Measurements from ENCODE around the gene THAP4. TPM values are rescaled to one million over a fixed set of nuclear protein-coding genes. Genes with fewer than 3 reads are reported as not detected.

THAP4 gene
- total RNA-seq, 1 donor: 43.4 TPM

DNA sequence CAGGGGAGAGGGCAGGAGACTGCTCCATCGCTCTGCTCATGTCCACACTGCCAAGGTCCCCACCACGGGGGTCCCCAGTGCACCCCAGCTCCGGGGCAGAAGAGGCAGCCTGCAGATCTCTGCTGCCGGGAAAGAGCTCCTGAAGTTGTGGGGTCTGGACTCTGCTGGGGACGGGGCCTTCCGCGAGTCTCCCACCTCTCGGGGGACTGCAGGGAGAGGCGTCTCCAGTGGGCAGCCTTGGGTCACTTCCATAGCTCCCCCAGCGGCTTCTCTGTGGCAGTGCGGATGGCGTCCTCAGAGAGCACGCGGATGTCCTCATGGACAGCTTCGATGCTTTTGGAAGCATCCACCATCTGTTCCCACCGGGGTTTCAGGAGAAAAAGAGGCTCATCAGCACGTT is 38.9 kb upstream of the THAP4 start:
- Histone ChIP-seq H3K4me1 (ENCODE audit: insufficient read depth, low read length) (peaks cover 17% of the 10 kb centered on the region), H3K9me3 (ENCODE audit: low read depth, low read length) (no peaks in the 10 kb centered on the region), H3K4me3 (ENCODE audit: insufficient read depth, low read length) (no peak overlapping the region), H4K20me1 (ENCODE audit: insufficient read depth, low read length) (peaks cover 2% of the 10 kb centered on the region), H3K27ac (ENCODE audit: low read depth, low read length) (no peak overlapping the region), H2AFZ (ENCODE audit: low read length) (no peak overlapping the region), H3K36me3 (ENCODE audit: insufficient read depth, low read length) (peaks cover 52% of the 10 kb centered on the region), H3K27me3 (ENCODE audit: insufficient read depth, low read length) (no peaks in the 10 kb centered on the region), H3K79me2 (ENCODE audit: insufficient read depth, low read length) (peaks cover 16% of the 10 kb centered on the region), H3K4me2 (ENCODE audit: insufficient read depth, low read length) (no peak overlapping the region)
- DNase-seq (ENCODE audit: insufficient read length, low spot score, missing footprints): no peak
- TF ChIP-seq, protein P1, sequence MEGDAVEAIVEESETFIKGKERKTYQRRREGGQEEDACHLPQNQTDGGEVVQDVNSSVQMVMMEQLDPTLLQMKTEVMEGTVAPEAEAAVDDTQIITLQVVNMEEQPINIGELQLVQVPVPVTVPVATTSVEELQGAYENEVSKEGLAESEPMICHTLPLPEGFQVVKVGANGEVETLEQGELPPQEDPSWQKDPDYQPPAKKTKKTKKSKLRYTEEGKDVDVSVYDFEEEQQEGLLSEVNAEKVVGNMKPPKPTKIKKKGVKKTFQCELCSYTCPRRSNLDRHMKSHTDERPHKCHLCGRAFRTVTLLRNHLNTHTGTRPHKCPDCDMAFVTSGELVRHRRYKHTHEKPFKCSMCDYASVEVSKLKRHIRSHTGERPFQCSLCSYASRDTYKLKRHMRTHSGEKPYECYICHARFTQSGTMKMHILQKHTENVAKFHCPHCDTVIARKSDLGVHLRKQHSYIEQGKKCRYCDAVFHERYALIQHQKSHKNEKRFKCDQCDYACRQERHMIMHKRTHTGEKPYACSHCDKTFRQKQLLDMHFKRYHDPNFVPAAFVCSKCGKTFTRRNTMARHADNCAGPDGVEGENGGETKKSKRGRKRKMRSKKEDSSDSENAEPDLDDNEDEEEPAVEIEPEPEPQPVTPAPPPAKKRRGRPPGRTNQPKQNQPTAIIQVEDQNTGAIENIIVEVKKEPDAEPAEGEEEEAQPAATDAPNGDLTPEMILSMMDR (IDR thresholded peaks at IDR 0.05; ENCODE audit: extremely low read depth, low read depth, low read length): no peak

DNA sequence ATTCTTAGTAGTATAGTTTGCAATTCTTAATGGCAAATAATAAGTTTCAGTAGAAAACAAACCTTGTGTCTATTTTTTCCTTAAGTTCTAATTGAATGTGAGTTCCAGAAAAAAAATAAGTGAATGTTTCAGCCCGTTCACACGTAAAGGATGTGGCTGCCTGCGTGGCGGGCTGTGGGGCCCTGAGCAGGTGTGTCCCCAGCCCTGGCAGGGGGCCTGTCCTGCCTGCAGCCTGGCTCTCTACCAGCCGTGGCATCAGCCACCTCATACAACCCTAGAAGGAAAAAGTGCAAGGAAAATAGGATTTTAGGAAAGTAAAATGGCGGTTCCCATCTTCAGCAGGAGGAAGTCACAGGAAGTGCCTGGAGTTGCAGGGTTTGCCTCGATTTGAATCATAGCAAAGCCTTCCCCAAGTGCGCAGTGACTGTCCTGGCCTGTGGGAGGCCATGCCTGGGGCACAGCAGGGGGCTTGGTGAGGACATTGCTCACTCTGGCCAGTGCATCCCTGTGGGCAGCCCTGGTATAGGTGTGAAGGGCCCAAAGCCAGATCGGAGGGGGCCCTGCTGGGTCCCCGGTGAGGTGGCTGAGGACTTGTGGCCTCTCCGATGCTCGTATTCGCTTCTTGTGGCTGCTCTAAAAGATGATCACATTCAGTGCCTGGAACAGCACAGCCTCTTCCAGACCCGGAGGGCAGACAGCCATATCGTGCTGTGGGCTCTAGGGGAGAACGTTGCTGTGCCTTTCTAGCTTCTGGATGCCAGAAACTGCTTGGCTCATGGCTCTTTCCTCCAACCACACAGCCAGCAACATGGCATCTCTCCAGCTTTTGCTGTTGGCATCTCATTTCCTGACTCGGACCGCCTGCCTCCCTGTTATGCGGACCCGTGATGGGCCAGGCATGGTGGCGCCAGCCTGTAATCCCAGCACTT is 37.1 kb upstream of the THAP4 start:
- no peak overlapping the region for H3K4me2 ChIP-seq (ENCODE audit: insufficient read depth, low read length)
- DNase-seq (ENCODE audit: insufficient read length, low spot score, missing footprints): peak; percentile 88
- H2AFZ ChIP-seq (ENCODE audit: low read length): peak overlapping the region; percentile 29
- H3K36me3 ChIP-seq (ENCODE audit: insufficient read depth, low read length): peaks cover 43% of the 10 kb centered on the region
- H3K79me2 ChIP-seq (ENCODE audit: insufficient read depth, low read length): peaks cover 6% of the 10 kb centered on the region
- no peaks in the 10 kb centered on the region for H3K9me3 ChIP-seq (ENCODE audit: low read depth, low read length)
- H3K4me1 ChIP-seq (ENCODE audit: insufficient read depth, low read length): peaks cover 7% of the 10 kb centered on the region
- TF ChIP-seq, protein P1 (IDR thresholded peaks at IDR 0.05; ENCODE audit: extremely low read depth, low read depth, low read length): peak; percentile 24
- H3K4me3 ChIP-seq (ENCODE audit: insufficient read depth, low read length): no peak overlapping the region
- H4K20me1 ChIP-seq (ENCODE audit: insufficient read depth, low read length): peaks cover 2% of the 10 kb centered on the region
- peak overlapping the region; percentile 58 for H3K27ac ChIP-seq (ENCODE audit: low read depth, low read length)
- no peaks in the 10 kb centered on the region for H3K27me3 ChIP-seq (ENCODE audit: insufficient read depth, low read length)

DNA sequence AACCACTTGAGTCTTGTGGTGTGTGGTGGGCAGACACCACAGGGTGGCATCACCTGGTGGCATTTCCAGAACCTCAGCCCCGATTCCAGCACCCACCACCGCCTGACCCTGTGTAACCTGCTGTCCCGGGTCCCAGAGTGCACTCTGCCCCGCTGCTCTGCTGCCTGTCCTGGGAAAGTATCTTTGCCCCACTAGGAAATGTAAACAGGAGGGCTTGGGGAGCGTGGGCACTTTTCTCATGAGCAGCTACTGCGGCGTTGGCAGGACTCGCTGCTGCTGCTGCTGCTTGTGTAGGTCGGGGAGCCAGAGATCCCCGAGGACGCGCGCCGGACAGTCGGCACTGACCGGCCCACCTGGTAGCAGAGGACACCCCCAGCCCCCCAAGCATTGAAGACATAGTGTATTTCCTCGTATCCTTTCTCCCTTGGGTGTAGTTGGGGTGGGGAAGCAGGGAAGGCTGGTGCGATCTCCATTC is 36.3 kb upstream of the THAP4 start:
- Histone ChIP-seq H3K9me3 (ENCODE audit: low read depth, low read length) (no peaks in the 10 kb centered on the region), H2AFZ (ENCODE audit: low read length) (no peak overlapping the region), H3K4me1 (ENCODE audit: insufficient read depth, low read length) (peaks cover 7% of the 10 kb centered on the region), H3K79me2 (ENCODE audit: insufficient read depth, low read length) (no peaks in the 10 kb centered on the region), H3K4me2 (ENCODE audit: insufficient read depth, low read length) (no peak overlapping the region), H3K36me3 (ENCODE audit: insufficient read depth, low read length) (peaks cover 42% of the 10 kb centered on the region), H3K27me3 (ENCODE audit: insufficient read depth, low read length) (no peaks in the 10 kb centered on the region), H3K4me3 (ENCODE audit: insufficient read depth, low read length) (no peak overlapping the region), H4K20me1 (ENCODE audit: insufficient read depth, low read length) (peaks cover 2% of the 10 kb centered on the region), H3K27ac (ENCODE audit: low read depth, low read length) (no peak overlapping the region)
- no peak for DNase-seq (ENCODE audit: insufficient read length, low spot score, missing footprints)
- TF ChIP-seq, protein P1 (IDR thresholded peaks at IDR 0.05; ENCODE audit: extremely low read depth, low read depth, low read length): no peak

Measured in osteoblast (primary cell).